SK-N-SH (cell line): ENCODE measurements around the gene SLC66A3. TPM values are rescaled to one million over a fixed set of nuclear protein-coding genes. Genes with fewer than 3 reads are reported as not detected.

Experiments
- CTCF ChIA-PET: fragments of 300-600, 350-600 bp; formaldehyde crosslinking; extraction: SDS; loops from one replicate; lab custom pipeline; 2021; lab: Yijun Ruan, JAX
- POLR2A ChIA-PET: fragments of 350-600 bp; sonication (Branson Sonifier 250); formaldehyde crosslinking; extraction: SDS; loops from one replicate; lab custom pipeline; 2020; ENCODE audit warnings: antibody characterized with exemption, inconsistent platforms; lab: Yijun Ruan, JAX
- DNase-seq: peaks from one replicate; pipeline ENCODE4 v3.0.0; 2012
- H2AFZ ChIP-seq: fragments of 200-600 bp; sonication (generic); 2 replicates; pipeline ENCODE4 v1.8.1; 2016; ENCODE audit warnings: antibody characterized with exemption, mild to moderate bottlenecking, low read depth
- H3F3A ChIP-seq: fragments of 200-600 bp; sonication (generic); replicated peaks from 2 replicates; pipeline ENCODE3; 2016; ENCODE audit warnings: antibody characterized with exemption, mild to moderate bottlenecking; ENCODE audit not compliant: insufficient read depth
- H3K27ac ChIP-seq, 2 experiments: fragments of 200-500 bp in 1 of 2; fragments of 200-600 bp in 1 of 2; sonication (Bioruptor generic) in 1 of 2; sonication (generic), shearing (Covaris generic) in 1 of 2; 2 replicates each; pipeline versions ENCODE4 v1.5.1 to v1.6.1; 2014 to 2016; ENCODE audit warnings: low read depth in 2 of 2, inconsistent platforms in 1 of 2, low read length in 1 of 2, mild to moderate bottlenecking in 1 of 2, mixed read lengths in 1 of 2
- H3K27me3 ChIP-seq: fragments of 200-600 bp; sonication (generic), shearing (Covaris generic); 2 replicates; pipeline ENCODE4 v1.6.1; 2016; ENCODE audit warnings: mixed run types; ENCODE audit not compliant: insufficient read depth
- H3K36me3 ChIP-seq, 2 experiments: fragments of 200-500 bp in 1 of 2; fragments of 200-600 bp in 1 of 2; sonication (Bioruptor generic) in 1 of 2; sonication (generic) in 1 of 2; replicated peaks in 1 of 2; 2 replicates each; pipeline versions ENCODE3 to v1.5.1; 2014 to 2016; ENCODE audit warnings: low read length in 1 of 2, mild to moderate bottlenecking in 1 of 2; ENCODE audit not compliant: insufficient read depth in 2 of 2, control insufficient read depth in 1 of 2
- H3K4me1 ChIP-seq, 2 experiments: fragments of 200-500 bp in 1 of 2; fragments of 200-600 bp in 1 of 2; sonication (Bioruptor generic) in 1 of 2; sonication (generic), shearing (Covaris generic) in 1 of 2; 2 replicates each; pipeline versions ENCODE4 v1.5.1 to v1.6.1; 2014 to 2016; ENCODE audit warnings: low read depth in 1 of 2, low read length in 1 of 2, mixed run types in 1 of 2; ENCODE audit not compliant: insufficient read depth in 2 of 2, control insufficient read depth in 1 of 2
- H3K4me2 ChIP-seq: fragments of 200-600 bp; sonication (generic), shearing (Covaris generic); 2 replicates; pipeline ENCODE4 v1.6.1; 2017; ENCODE audit warnings: mixed run types
- H3K4me3 ChIP-seq, 2 experiments: fragments of 200-500 bp in 1 of 2; fragments of 200-600 bp in 1 of 2; sonication (Bioruptor generic) in 1 of 2; sonication (generic), shearing (Covaris generic) in 1 of 2; 2 replicates each; pipeline versions ENCODE4 v1.5.1 to v1.8.1; 2014 to 2016; ENCODE audit warnings: low read depth in 2 of 2, inconsistent platforms in 1 of 2, low read length in 1 of 2, mild to moderate bottlenecking in 1 of 2, mixed read lengths in 1 of 2, moderate library complexity in 1 of 2
- H3K79me2 ChIP-seq: fragments of 200-600 bp; sonication (generic); 2 replicates; pipeline ENCODE4 v1.8.1; 2017; ENCODE audit warnings: mild to moderate bottlenecking; ENCODE audit not compliant: insufficient read depth
- H3K9ac ChIP-seq: fragments of 200-600 bp; sonication (generic); 2 replicates; pipeline ENCODE4 v1.6.1; 2017; ENCODE audit warnings: mixed run types
- H3K9me2 ChIP-seq: fragments of 200-600 bp; sonication (generic); 2 replicates; pipeline ENCODE4 v1.6.1; 2017; ENCODE audit warnings: mixed run types
- H3K9me3 ChIP-seq: fragments of 200-600 bp; sonication (generic); 2 replicates; pipeline ENCODE4 v1.6.1; 2017; ENCODE audit warnings: mixed run types, mild to moderate bottlenecking, moderate library complexity
- H4K20me1 ChIP-seq: fragments of 200-600 bp; sonication (generic); 2 replicates; pipeline ENCODE4 v1.6.1; 2017; ENCODE audit warnings: mild to moderate bottlenecking, mixed run types; ENCODE audit not compliant: insufficient read depth
- GABPA ChIP-seq: IDR thresholded peaks from 2 replicates; pipeline ENCODE4 v1.4.0; 2012; ENCODE audit warnings: low read depth, mild to moderate bottlenecking
- MEF2A ChIP-seq: IDR thresholded peaks from 2 replicates; pipeline ENCODE4 v1.4.0; 2012; ENCODE audit warnings: low read depth, borderline replicate concordance
- MXI1 ChIP-seq: IDR thresholded peaks from 2 replicates; pipeline ENCODE4 v1.6.1; 2012; ENCODE audit warnings: mild to moderate bottlenecking, low read depth, low read length, improper control_type of control experiment
- NFIC ChIP-seq: IDR thresholded peaks from 2 replicates; pipeline ENCODE4 v1.4.0; 2012; ENCODE audit warnings: borderline replicate concordance
- POLR2AphosphoS5 ChIP-seq: IDR thresholded peaks from 2 replicates; pipeline ENCODE4 v1.6.1; 2012; ENCODE audit warnings: low read depth, low read length
- RAD21 ChIP-seq: IDR thresholded peaks from 2 replicates; pipeline ENCODE4 v1.6.1; 2012; ENCODE audit warnings: mild to moderate bottlenecking, low read length
- RXRA ChIP-seq: IDR thresholded peaks from 2 replicates; pipeline ENCODE4 v1.4.0; 2012; ENCODE audit warnings: low read depth, mild to moderate bottlenecking, borderline replicate concordance
- SIN3A ChIP-seq: IDR thresholded peaks from 2 replicates; pipeline ENCODE4 v1.6.1; 2012; ENCODE audit warnings: low read depth, mild to moderate bottlenecking, low read length, moderate library complexity, borderline replicate concordance
- TCF12 ChIP-seq: IDR thresholded peaks from 2 replicates; pipeline ENCODE4 v1.4.0; 2012
- TEAD4 ChIP-seq: IDR thresholded peaks from 2 replicates; pipeline ENCODE4 v1.4.0; 2012; ENCODE audit warnings: mild to moderate bottlenecking, borderline replicate concordance; ENCODE audit not compliant: insufficient read depth
- YY1 ChIP-seq: IDR thresholded peaks from 2 replicates; pipeline ENCODE4 v1.4.0; 2012; ENCODE audit warnings: low read depth, mild to moderate bottlenecking
- polyA plus RNA-seq, 3 experiments: library from polyadenylated mRNA; depleted of rRNA; stranded (reverse); fragments of >200 nt; gene quantifications; 2 replicates each; pipeline ENCODE4 v1.2.3, GENCODE V29; 2012
- TF ChIP-seq, protein P1 (sequence below): fragments of 150-350 bp; IDR thresholded peaks from 2 replicates; pipeline ENCODE4 v1.6.1; 2017; ENCODE audit warnings: antibody characterized with exemption, low read length, low read depth, borderline replicate concordance
- TF ChIP-seq, protein P2 (sequence below): fragments of 200-600 bp; sonication (generic); IDR thresholded peaks from 2 replicates; pipeline ENCODE4 v1.6.1; 2017; ENCODE audit warnings: antibody characterized with exemption, mild to moderate bottlenecking, moderate library complexity
- TF ChIP-seq, protein P3 (sequence below): IDR thresholded peaks from 2 replicates; pipeline ENCODE4 v1.6.1; 2012; ENCODE audit warnings: mild to moderate bottlenecking, low read depth, low read length, moderate library complexity
- TF ChIP-seq, protein P4 (sequence below): IDR thresholded peaks from 2 replicates; pipeline ENCODE4 v1.4.0; 2012; ENCODE audit warnings: low read depth, borderline replicate concordance
- TF ChIP-seq, protein P5 (sequence below): IDR thresholded peaks from 2 replicates; pipeline ENCODE4 v1.4.0; 2012; ENCODE audit warnings: low read depth

Gene SLC66A3
- polyA plus RNA-seq, 1 of the 3 experiments (the other 2 are of a cell fraction), result 49.0 TPM

DNA sequence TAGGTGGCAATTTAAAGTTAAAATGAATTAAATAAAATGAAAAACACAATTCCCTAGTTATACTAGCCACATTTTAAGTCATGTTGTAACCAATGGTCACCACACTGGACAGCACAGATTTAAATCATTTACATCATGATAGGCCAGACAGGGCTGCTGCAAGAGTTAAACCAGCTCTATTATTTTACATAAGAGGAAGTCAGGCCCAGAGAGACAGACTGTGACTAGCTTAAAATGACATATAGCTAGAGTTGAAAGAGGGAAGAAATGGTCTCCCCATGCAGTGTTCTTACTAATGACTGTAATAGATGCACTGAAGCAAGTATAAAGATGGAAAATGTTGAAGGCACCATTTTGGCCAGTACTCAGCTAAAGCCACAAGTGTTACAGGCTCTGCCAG lies 69.6 kb downstream of the SLC66A3 start:
- TF ChIP-seq SIN3A, result no peak
- no peak for TF ChIP-seq POLR2AphosphoS5
- TF ChIP-seq RAD21, result no peak
- no peaks in the 10 kb centered on the region for H4K20me1 ChIP-seq
- no peak overlapping the region for H3K9ac ChIP-seq
- no peak overlapping the region for H3K4me3 ChIP-seq
- H2AFZ ChIP-seq, result no peak overlapping the region
- H3F3A ChIP-seq, result peaks cover 3% of the 10 kb centered on the region
- ChIA-PET CTCF (interaction anchor here (0.9 to 4.1 kb wide), 3 partner anchors 11 to 186 kb away, joined by 4 to 20 read pairs (median 14); a partner anchor contains a TSS), POLR2A (no interaction called here)
- H3K4me1 ChIP-seq, result no peaks in the 10 kb centered on the region; a peak in 1 of 4 replicates
- H3K4me2 ChIP-seq, result no peak overlapping the region
- H3K36me3 ChIP-seq, result peaks cover 44 to 53% of the 10 kb centered on the region in 2 experiments
- H3K27me3 ChIP-seq, result no peaks in the 10 kb centered on the region
- H3K9me2 ChIP-seq, result no peaks in the 10 kb centered on the region
- H3K9me3 ChIP-seq, result no peaks in the 10 kb centered on the region
- DNase-seq, result no peak
- H3K27ac ChIP-seq, result no peak overlapping the region
- H3K79me2 ChIP-seq, result peaks cover 8% of the 10 kb centered on the region

DNA sequence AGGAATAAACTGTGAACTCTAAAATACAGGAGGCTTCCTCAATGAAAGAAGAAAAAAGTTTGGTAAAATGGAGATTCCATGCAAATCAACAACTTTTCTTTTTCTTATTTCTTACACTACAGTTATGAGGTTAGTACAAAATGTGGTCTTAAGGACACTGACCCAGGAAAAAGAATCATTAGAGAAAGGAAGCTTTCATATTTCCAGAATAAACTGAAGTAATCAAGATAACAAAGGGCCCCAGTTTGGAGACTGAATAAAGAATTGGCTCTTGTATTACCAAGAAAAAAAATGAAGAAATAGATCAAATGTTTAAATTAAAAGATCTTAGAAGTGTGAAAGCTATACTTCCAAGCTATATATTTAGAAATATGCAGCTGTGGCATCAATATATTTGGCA lies 72.3 kb downstream of the SLC66A3 start:
- no peak for DNase-seq
- CTCF ChIA-PET, result interaction anchor here (0.5 to 2.3 kb wide), 10 partner anchors 9 to 1331 kb away, joined by 3 to 20 read pairs (median 4); a partner anchor contains a TSS
- POLR2A ChIA-PET, result no interaction called here
- no peak overlapping the region for H3K4me3 ChIP-seq
- no peaks in the 10 kb centered on the region for H3K9me2 ChIP-seq
- no peak overlapping the region for H3K9ac ChIP-seq
- peaks cover 30 to 31% of the 10 kb centered on the region in 2 experiments for H3K36me3 ChIP-seq
- peaks cover 24% of the 10 kb centered on the region for H3K79me2 ChIP-seq
- no peak overlapping the region for H3K4me2 ChIP-seq
- no peaks in the 10 kb centered on the region for H3K27me3 ChIP-seq
- H3K9me3 ChIP-seq, result no peaks in the 10 kb centered on the region
- H4K20me1 ChIP-seq, result no peaks in the 10 kb centered on the region
- no peaks in the 10 kb centered on the region for H3F3A ChIP-seq
- H2AFZ ChIP-seq, result no peak overlapping the region
- H3K4me1 ChIP-seq, result no peaks in the 10 kb centered on the region; a peak in 1 of 4 replicates
- TF ChIP-seq NFIC (no peak), RXRA (no peak), TCF12 (no peak), POLR2AphosphoS5 (no peak), GABPA (no peak), TEAD4 (no peak), MEF2A (no peak), MXI1 (no peak), YY1 (no peak)
- TF ChIP-seq, protein P1, sequence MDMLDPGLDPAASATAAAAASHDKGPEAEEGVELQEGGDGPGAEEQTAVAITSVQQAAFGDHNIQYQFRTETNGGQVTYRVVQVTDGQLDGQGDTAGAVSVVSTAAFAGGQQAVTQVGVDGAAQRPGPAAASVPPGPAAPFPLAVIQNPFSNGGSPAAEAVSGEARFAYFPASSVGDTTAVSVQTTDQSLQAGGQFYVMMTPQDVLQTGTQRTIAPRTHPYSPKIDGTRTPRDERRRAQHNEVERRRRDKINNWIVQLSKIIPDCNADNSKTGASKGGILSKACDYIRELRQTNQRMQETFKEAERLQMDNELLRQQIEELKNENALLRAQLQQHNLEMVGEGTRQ, result no peak
- TF ChIP-seq, protein P2, sequence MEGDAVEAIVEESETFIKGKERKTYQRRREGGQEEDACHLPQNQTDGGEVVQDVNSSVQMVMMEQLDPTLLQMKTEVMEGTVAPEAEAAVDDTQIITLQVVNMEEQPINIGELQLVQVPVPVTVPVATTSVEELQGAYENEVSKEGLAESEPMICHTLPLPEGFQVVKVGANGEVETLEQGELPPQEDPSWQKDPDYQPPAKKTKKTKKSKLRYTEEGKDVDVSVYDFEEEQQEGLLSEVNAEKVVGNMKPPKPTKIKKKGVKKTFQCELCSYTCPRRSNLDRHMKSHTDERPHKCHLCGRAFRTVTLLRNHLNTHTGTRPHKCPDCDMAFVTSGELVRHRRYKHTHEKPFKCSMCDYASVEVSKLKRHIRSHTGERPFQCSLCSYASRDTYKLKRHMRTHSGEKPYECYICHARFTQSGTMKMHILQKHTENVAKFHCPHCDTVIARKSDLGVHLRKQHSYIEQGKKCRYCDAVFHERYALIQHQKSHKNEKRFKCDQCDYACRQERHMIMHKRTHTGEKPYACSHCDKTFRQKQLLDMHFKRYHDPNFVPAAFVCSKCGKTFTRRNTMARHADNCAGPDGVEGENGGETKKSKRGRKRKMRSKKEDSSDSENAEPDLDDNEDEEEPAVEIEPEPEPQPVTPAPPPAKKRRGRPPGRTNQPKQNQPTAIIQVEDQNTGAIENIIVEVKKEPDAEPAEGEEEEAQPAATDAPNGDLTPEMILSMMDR, result no peak
- TF ChIP-seq, protein P3, sequence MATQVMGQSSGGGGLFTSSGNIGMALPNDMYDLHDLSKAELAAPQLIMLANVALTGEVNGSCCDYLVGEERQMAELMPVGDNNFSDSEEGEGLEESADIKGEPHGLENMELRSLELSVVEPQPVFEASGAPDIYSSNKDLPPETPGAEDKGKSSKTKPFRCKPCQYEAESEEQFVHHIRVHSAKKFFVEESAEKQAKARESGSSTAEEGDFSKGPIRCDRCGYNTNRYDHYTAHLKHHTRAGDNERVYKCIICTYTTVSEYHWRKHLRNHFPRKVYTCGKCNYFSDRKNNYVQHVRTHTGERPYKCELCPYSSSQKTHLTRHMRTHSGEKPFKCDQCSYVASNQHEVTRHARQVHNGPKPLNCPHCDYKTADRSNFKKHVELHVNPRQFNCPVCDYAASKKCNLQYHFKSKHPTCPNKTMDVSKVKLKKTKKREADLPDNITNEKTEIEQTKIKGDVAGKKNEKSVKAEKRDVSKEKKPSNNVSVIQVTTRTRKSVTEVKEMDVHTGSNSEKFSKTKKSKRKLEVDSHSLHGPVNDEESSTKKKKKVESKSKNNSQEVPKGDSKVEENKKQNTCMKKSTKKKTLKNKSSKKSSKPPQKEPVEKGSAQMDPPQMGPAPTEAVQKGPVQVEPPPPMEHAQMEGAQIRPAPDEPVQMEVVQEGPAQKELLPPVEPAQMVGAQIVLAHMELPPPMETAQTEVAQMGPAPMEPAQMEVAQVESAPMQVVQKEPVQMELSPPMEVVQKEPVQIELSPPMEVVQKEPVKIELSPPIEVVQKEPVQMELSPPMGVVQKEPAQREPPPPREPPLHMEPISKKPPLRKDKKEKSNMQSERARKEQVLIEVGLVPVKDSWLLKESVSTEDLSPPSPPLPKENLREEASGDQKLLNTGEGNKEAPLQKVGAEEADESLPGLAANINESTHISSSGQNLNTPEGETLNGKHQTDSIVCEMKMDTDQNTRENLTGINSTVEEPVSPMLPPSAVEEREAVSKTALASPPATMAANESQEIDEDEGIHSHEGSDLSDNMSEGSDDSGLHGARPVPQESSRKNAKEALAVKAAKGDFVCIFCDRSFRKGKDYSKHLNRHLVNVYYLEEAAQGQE, result no peak
- TF ChIP-seq, protein P4, sequence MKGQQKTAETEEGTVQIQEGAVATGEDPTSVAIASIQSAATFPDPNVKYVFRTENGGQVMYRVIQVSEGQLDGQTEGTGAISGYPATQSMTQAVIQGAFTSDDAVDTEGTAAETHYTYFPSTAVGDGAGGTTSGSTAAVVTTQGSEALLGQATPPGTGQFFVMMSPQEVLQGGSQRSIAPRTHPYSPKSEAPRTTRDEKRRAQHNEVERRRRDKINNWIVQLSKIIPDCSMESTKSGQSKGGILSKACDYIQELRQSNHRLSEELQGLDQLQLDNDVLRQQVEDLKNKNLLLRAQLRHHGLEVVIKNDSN, result no peak
- TF ChIP-seq, protein P5, sequence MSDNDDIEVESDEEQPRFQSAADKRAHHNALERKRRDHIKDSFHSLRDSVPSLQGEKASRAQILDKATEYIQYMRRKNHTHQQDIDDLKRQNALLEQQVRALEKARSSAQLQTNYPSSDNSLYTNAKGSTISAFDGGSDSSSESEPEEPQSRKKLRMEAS, result no peak
- TF ChIP-seq, all 33 proteins: peak for 0
- no peak overlapping the region for H3K27ac ChIP-seq
